Neutrophil (primary cell): ENCODE results near the gene TNIK.

Experiments
- H3K27ac ChIP-seq: fragments of 200-600 bp; sonication (generic); 2 replicates; pipeline ENCODE4 v1.5.1; 2016; ENCODE audit warnings: mild to moderate bottlenecking, moderate library complexity
- H3K27me3 ChIP-seq: fragments of 200-600 bp; sonication (generic); 2 replicates; pipeline ENCODE4 v1.6.0; 2016; ENCODE audit warnings: mild to moderate bottlenecking
- H3K36me3 ChIP-seq: fragments of 200-600 bp; sonication (generic); 2 replicates; pipeline ENCODE4 v1.5.1; 2017
- H3K4me1 ChIP-seq, 2 experiments: fragments of 200-600 bp in 1 of 2; sonication (generic) in 1 of 2; 1 replicate in 1 of 2; 2 replicates in 1 of 2; pipeline versions ENCODE4 v1.5.1 to v1.6.1; 2013 to 2016; ENCODE audit warnings: low read depth in 1 of 2, low read length in 1 of 2, mild to moderate bottlenecking in 1 of 2, moderate library complexity in 1 of 2; ENCODE audit not compliant: control insufficient read depth in 1 of 2, insufficient read depth in 1 of 2
- H3K4me3 ChIP-seq, 2 experiments: fragments of 200-600 bp in 1 of 2; sonication (generic) in 1 of 2; 1 replicate in 1 of 2; 2 replicates in 1 of 2; pipeline ENCODE4 v1.5.1; 2013 to 2016; ENCODE audit warnings: low read depth in 1 of 2, low read length in 1 of 2, mild to moderate bottlenecking in 1 of 2, moderate library complexity in 1 of 2
- H3K9me3 ChIP-seq: fragments of 200-600 bp; sonication (generic); 2 replicates; pipeline ENCODE4 v1.5.1; 2016
- CTCF ChIP-seq: fragments of 200-600 bp; sonication (generic); IDR thresholded peaks from 2 replicates; pipeline ENCODE4 v1.5.1; 2016; ENCODE audit warnings: antibody characterized with exemption

Gene TNIK

GRCh38 chr3:171366043-171366442 is 94.2 kb downstream of the TNIK start:
- no peak for TF ChIP-seq CTCF
- Histone ChIP-seq H3K4me3 (no peak overlapping the region), H3K9me3 (no peaks in the 10 kb centered on the region), H3K36me3 (no peaks in the 10 kb centered on the region), H3K27me3 (no peaks in the 10 kb centered on the region), H3K27ac (no peak overlapping the region), H3K4me1 (no peaks in the 10 kb centered on the region)

DNA sequence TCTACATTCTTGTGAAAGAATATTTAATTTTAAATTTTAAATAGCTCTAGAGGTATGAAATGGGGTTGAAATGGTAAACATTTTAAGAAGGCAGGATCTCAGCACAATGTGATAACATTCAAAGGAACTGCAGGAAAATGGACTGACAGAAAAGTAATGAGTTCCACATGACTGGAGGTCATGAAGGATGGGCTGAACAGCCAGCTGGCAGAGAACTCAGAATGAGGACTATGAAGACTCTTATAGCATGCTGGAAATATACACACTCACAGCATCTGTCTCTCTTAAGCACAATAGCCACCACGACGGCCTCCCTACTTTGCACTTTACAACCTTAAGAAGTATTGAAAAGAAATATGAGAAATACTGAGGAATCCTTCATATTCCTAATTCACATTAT is 94.7 kb downstream of the TNIK start:
- no peaks in the 10 kb centered on the region for H3K36me3 ChIP-seq
- H3K27ac ChIP-seq = no peak overlapping the region
- no peak for TF ChIP-seq CTCF
- H3K4me1 ChIP-seq = no peaks in the 10 kb centered on the region
- H3K9me3 ChIP-seq = no peaks in the 10 kb centered on the region
- H3K4me3 ChIP-seq = no peak overlapping the region
- H3K27me3 ChIP-seq = no peaks in the 10 kb centered on the region

DNA sequence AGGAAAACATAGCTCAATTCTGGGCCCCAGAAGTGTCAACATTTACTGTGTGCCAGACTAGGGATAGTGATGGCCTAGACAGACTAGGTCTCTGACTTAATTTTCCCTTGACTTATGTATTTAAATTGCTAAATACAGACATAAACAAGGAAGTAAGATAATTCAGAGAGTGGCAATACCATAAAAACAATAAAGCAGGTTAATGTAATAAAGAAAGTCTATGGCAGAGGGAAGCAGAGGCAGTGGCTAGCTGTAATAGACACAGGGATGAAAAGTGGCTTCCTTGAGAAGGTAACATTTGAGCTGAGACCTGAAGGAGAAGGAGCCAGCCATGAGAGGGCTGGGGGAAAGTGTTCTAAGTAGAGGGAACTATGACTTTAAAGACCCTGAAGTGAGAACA is 95.7 kb downstream of the TNIK start:
- Histone ChIP-seq H3K4me1 (peaks cover 0 to under 1% of the 10 kb centered on the region in 2 experiments), H3K36me3 (no peaks in the 10 kb centered on the region), H3K27me3 (no peaks in the 10 kb centered on the region), H3K4me3 (no peak overlapping the region), H3K27ac (no peak overlapping the region), H3K9me3 (no peaks in the 10 kb centered on the region)
- no peak for TF ChIP-seq CTCF

DNA sequence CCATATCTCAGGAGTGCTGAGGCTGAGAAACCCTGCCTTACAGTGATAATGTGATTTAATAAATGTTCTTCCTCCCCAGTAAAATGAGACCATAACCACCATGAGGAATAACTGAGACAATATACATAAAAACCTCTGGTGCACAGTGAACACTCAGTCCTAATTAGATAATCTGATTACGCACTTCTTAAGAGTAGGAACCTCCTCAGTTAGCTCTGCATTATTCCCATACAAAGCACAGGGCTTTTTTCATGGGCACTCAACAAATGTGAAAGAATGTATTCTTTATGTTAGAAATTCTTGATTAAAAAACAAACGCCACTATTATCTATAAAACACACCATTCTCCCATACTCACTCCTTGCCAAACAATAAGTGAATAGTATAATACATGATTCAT is 97.0 kb downstream of the TNIK start:
- Histone ChIP-seq H3K27me3 (no peaks in the 10 kb centered on the region), H3K4me3 (no peak overlapping the region), H3K27ac (no peak overlapping the region), H3K9me3 (no peaks in the 10 kb centered on the region), H3K4me1 (peaks cover 0 to 8% of the 10 kb centered on the region in 2 experiments), H3K36me3 (no peaks in the 10 kb centered on the region)
- TF ChIP-seq CTCF = no peak

- Histone ChIP-seq H3K4me3 (no peak overlapping the region), H3K36me3 (no peaks in the 10 kb centered on the region), H3K4me1 (peaks cover 0 to 8% of the 10 kb centered on the region in 2 experiments), H3K9me3 (no peaks in the 10 kb centered on the region), H3K27me3 (no peaks in the 10 kb centered on the region), H3K27ac (no peak overlapping the region)
- TF ChIP-seq CTCF = no peak
These were observed 97.6 kb downstream of the TNIK start for GRCh38 chr3:171362575-171362974.

DNA sequence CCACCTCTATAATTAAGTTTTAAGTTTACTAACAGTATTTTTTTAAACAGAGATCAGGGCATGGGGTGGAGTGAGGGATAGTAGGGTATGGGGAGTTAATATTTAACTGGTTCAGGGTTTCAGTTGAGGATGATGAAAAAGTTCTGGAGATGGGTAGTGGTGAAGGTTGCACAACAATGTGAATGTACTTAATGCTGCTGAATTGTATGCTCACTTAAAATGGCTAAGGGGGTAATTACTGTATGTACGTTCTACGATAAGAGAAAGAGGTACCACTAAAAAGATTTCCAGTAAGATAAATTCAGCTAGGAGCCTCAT is 101.4 kb downstream of the TNIK start:
- H3K27me3 ChIP-seq = no peaks in the 10 kb centered on the region
- no peak overlapping the region for H3K27ac ChIP-seq
- H3K9me3 ChIP-seq = no peaks in the 10 kb centered on the region
- H3K36me3 ChIP-seq = no peaks in the 10 kb centered on the region
- no peak overlapping the region for H3K4me3 ChIP-seq
- H3K4me1 ChIP-seq = peaks cover 0 to 8% of the 10 kb centered on the region in 2 experiments
- TF ChIP-seq CTCF = no peak
